ENCODE measurements around the gene KLHL21. TPM values are rescaled to one million over a fixed set of nuclear protein-coding genes. Genes with fewer than 3 reads are reported as not detected.

Gene KLHL21
- total and polyA plus RNA-seq, 12 donors, result 20.4 to 93.3 (median 69.6) TPM

GRCh38 chr1:6624710-6625583 lies 22.3 kb upstream of the KLHL21 start, which contains the start of gene THAP3:
THAP3 (plus strand) TSS chr1:6624868; CDS start chr1:6625219, 351 bp downstream.
- peaks cover 8 to 26% (median 22%) of the 10 kb centered on the region in 9 donors for H3K4me1 ChIP-seq

GRCh38 chr1:6623269-6623965 lies 20.7 kb upstream of the KLHL21 start:
- peaks cover 8 to 26% (median 22%) of the 10 kb centered on the region in 9 donors for H3K4me1 ChIP-seq
- TF ChIP-seq CTCF (IDR thresholded peaks at IDR 0.05), result no peak
- DNase-seq (no peak), ATAC-seq (no peak)
- no peaks in the 10 kb centered on the region for H3K27me3 ChIP-seq
- WGBS, 2 donors, result 73 to 75% methylated on average over 14 of the region's 14 CpGs
- no peak overlapping the region for H3K27ac ChIP-seq
- H3K9me3 ChIP-seq, result no peaks in the 10 kb centered on the region
- peaks cover 0 to 75% (median 20%) of the 10 kb centered on the region in 9 donors for H3K36me3 ChIP-seq
- intact Hi-C loops (cut with DNase I), result no loop called here
- no peak overlapping the region for H3K4me3 ChIP-seq

More at GRCh38 chr1:6624710-6625583, 22.3 kb upstream of the KLHL21 start, which contains the start of gene THAP3:
- WGBS, 2 donors, result 1% methylated on average over 56 to 73 of the region's 73 CpGs
- H3K9me3 ChIP-seq, result no peaks in the 10 kb centered on the region
- peak within 1 kb of the TSS; percentile 64 to 95 (median 86) for H3K4me3 ChIP-seq
- ATAC-seq (peak; percentile 90 to 95 (median 93)), DNase-seq (peak; percentile 89 to 92)
- peak in 3 of 9 donors; percentile 16 to 38 (median 32) for TF ChIP-seq CTCF (IDR thresholded peaks at IDR 0.05)
- H3K27me3 ChIP-seq, result no peaks in the 10 kb centered on the region
- H3K27ac ChIP-seq, result peak within 1 kb of the TSS; percentile 54 to 91 (median 85)
- H3K36me3 ChIP-seq, result peaks cover 0 to 76% (median 30%) of the 10 kb centered on the region in 9 donors
- intact Hi-C loops (cut with DNase I), result loop anchor here in 3 of 10 donors (5.0 kb wide), 3 partner anchors 53 to 73 kb away; partner anchors contain the start of genes NOL9 (in 1 of the 3) and TAS1R1 (in 1 of the 3)

- no peaks in the 10 kb centered on the region for H3K27me3 ChIP-seq
- TF ChIP-seq CTCF (IDR thresholded peaks at IDR 0.05), result no peak
- intact Hi-C loops (cut with DNase I), result no loop called here
- no peak overlapping the region for H3K27ac ChIP-seq
- 87% methylated on average over 10 of the region's 10 CpGs for WGBS, 2 donors
- no peaks in the 10 kb centered on the region for H3K9me3 ChIP-seq
- H3K4me1 ChIP-seq, result peaks cover 8 to 26% (median 22%) of the 10 kb centered on the region in 9 donors
- peaks cover 0 to 75% (median 20%) of the 10 kb centered on the region in 9 donors for H3K36me3 ChIP-seq
- ATAC-seq, result no peak
- H3K4me3 ChIP-seq, result no peak overlapping the region
- DNase-seq, result no peak
Measured at GRCh38 chr1:6622396-6623152, 19.9 kb upstream of the KLHL21 start.
